ENCODE measurements around the gene GNG2.

Gene GNG2

DNA sequence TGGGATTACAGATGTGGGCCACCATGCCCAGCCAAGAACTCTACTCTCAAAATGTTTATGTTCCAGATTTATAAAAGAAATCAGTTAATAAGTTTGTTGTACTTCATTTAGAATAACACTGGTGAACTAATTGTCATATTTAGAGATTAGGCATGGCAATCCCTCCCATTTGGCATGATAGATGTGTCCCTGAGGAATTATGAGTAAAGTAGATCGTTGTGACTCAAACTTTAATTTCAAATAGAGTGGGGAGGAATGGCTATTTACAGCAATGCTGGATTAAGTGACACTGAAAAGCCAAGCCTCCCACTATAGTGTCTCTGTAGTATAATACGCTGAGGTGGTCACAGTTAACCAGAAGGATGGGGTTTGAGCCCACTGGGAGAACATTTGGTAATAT lies 89.6 kb downstream of the GNG2 start:
- DNase-seq = no peak

DNA sequence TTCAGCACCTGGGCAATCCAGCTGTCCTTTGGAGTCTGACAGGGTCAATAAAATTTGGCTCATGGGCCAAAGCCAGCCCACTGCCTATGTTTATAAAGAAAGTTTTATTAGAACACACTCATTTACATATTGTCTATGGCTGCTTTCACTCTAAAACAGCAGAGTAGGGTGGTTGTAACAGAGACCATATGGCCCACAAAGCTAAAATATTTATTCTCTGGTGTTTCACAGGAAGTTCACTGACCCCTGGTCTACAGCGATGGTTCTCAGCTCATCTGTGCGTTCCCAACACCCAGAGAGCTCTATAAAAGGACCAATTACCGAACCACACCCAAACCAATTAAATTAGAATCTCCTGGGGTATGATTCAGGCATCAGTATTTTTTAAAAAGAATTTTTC lies 91.2 kb downstream of the GNG2 start:
- DNase-seq = no peak

GRCh38 chr14:51954031-51954430 lies 93.6 kb downstream of the GNG2 start:
- DNase-seq = no peak

DNA sequence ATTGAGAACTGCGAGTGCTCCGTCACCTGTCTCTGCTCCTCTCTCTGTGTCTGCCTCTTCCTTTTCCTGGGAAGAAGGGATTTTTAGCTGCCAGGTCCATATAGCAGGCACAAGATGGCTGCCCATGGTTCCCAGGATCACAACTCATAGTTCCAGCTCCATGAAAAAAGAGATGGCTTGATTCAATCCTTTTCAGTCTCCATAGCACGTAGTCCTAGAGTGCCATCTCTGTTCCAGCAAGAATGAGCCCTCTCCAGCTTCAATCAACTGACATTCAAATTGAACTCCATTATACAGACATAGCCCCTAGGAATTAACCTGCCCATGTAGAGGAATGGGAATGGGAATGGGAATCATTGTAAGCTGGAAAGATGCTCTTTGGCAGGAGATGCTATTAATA lies 94.2 kb downstream of the GNG2 start:
- DNase-seq = peak; percentile 18

- no peak for DNase-seq
Measured at GRCh38 chr14:51957950-51958349, 97.5 kb downstream of the GNG2 start.

DNA sequence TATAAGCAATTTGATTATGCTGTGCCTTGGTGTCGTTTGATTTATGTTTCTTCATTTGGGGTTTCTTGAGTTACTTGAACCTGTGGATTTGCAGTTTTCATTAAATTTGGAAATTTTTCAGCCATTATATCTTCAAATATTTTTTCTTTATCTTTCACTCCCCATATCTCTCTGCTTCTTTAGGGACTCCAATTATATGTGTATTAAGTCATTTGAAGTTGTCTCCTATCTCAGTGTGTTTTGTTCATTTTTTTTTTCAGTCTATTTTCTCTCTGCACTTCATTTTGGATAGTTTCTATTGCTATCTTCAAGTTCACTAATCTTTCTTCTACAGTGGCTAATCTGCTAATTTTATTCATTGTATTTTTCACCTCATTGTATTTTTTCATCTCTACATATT lies 99.5 kb downstream of the GNG2 start:
- DNase-seq = no peak

GRCh38 chr14:51960866-51961265 lies 100.5 kb downstream of the GNG2 start:
- no peak for DNase-seq

- no peak for DNase-seq
Measured at GRCh38 chr14:51962711-51963110, 102.3 kb downstream of the GNG2 start.

DNA sequence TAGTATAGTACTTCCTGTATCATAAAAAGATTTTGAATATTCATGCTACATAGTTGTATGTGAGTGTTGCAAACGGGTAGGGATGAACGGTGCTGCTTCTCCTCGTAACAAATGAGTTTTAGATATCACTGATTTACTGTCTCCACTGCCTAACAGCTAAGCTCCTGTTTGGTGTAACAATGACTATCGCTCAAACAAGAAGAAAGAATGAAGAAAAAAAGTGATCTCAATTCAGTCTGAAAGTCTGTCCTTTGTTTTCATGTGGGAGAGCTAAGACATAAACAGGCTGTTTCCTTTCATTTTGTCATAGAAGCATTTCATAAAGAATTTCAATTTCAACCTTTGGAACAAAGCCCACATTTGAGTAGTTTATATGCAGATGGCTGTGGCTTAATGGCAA lies 102.9 kb downstream of the GNG2 start:
- DNase-seq = no peak

GRCh38 chr14:51967521-51967920 lies 107.1 kb downstream of the GNG2 start:
- DNase-seq = no peak

DNA sequence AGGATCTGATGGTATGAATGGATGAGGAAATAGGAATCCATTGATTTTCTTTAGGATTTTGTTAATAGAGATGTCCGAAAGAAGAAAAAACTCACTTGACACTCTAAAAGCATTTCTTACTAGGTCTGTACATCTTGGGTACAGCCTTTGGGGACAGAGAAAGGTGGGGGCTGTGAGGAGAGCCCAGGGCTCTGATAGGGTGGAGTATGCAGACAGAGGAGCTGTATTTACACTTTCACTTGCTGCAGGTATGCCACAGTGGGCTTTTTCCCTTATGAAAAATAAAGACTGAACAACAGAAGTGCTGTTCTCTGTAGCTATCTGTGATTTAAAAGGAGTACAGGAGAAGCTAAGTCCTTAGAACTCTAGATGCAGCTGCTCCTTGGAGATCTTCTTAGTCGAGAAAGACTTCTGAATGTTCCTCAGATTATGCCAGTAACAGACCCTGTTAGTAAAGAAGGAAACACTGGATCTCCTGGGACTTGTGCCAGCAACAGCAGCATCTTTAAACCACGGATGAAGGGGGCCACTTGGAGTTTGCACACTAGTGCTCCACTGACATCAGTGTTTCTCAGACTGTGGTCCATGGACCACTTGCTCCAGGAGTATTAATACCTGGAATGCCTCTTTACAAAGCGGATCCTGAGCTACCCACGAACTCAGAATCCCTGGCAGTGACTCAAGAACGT lies 109.6 kb downstream of the GNG2 start:
- no peak for DNase-seq

DNA sequence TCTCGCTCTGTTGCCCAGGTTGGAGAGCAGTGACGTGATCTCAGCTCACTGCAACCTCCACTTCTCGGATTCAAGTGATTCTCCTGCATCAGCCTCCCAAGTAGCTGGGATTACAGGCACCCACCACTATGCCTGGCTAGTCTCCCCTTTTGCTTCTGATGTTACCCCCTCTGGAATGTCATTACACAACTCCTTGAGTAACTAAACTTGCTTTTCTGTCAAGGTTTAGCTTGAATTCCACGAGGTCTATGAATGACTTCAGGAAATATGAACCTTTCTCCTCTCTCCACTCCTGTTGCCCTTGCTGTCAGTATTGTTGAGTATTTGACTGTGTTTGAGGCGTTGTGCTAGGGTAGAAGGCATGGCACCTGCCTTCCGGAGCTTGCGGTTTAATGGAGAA lies 112.2 kb downstream of the GNG2 start:
- DNase-seq = no peak

DNA sequence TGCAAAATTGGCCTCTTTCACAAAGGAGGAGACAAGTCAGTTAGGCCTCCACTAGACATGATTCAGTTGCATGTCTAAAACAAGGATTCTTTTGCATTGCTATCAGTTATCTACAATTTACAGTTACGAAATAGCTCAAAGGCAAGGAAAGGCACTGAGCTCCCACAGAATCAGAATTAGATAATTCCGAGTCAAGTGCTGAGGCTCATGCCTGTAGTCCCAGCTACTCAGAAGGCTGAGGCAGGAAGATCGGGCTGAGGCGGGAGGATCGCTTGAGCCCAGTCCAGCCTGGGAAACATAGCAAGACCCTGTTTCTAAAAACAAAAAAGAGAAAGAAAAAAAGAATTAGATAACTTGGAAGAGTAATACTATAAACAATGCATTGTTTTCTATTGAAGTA lies 116.7 kb downstream of the GNG2 start:
- DNase-seq = no peak

- DNase-seq = no peak
Measured at GRCh38 chr14:51978681-51979085, 118.3 kb downstream of the GNG2 start.

- DNase-seq = peak; percentile 83
Measured at GRCh38 chr14:51979088-51979709, 118.8 kb downstream of the GNG2 start.

DNA sequence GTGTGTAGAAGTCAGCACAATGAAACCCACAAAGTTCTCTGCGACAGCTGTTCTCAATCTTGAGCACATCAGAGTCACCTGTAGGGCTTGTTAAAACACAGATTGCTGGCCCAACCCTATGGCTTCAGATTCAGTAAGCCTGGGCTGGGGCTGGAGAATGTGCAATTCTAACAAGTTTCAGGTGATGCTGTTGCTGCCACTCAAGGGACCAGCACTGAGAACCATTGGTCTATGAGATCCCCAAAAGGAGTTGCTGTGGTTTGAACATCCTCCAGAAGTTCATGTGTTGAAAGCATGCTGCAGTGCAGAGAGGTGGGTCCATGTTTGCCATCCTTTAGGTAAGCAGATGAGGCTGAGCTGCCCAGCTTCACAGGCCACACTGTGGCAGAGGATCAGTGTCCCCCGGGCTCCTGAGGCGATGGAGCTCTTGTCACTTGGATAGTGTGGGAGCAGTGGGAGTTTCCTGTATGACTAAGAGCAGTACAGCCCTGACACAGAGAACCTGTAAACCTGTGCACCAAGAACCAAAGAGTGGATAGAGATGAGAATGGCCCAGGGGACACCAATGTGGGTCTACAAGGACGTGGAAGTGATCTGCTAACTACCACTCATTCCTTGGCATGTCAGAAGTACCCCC lies 120.9 kb downstream of the GNG2 start:
- no peak for DNase-seq

GRCh38 chr14:51988221-51988620 lies 127.8 kb downstream of the GNG2 start:
- no peak for DNase-seq

GRCh38 chr14:51989293-51990234 lies 129.2 kb downstream of the GNG2 start, which contains the start of gene RTRAF:
RTRAF (plus strand) TSS chr14:51989546; CDS start chr14:51989640, 94 bp downstream.
- DNase-seq = peak; percentile 92

GRCh38 chr14:51990488-51990887 lies 130.1 kb downstream of the GNG2 start:
- no peak for DNase-seq

- no peak for DNase-seq
Measured at GRCh38 chr14:51993285-51993920, 133.0 kb downstream of the GNG2 start.

DNA sequence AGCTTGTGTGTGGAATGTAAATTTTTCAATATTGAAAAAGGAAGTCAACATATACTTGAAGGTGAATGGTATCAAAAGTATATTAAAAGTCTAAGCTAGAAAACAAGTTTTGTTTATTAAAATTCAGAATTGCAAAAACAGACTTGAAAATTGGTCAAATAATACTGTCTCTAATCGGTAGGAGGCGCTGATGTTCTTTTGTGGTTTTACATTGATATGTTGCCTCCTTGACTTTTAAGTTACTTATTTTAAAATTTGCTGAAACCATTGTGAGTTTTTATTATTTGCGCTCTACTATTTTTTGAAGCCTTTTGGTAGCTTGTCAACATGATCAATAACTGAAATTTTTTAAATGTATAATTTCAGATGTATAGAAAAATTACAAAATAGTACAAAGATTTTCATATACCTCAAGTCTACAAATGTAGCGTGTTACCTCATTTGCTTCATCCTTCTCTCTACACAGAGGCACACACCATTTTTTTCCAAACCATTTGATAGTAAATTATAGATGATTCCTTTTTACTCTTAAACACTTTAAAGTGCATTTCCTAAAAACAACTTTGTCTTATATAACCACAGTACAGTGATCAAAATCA lies 135.8 kb downstream of the GNG2 start:
- peak; percentile 66 for DNase-seq

DNA sequence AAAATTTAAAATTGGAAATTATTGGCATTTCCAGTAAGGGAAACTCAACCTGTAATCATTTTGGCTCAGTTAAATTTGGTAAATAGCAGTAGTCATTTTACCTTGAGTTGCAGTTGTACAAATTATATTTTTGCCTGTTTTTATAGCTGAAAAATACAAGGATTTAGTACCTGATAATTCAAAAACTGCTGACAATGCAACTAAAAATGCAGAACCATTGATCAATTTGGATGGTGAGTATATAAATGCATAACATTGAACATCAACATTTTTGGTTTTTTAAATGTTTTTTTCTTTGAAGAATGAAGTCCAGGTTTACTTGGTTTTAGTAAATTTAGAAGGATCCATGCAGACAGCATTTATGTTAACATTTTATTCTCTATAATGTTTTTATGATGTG lies 137.9 kb downstream of the GNG2 start:
- DNase-seq = no peak

Data from CD4-positive, alpha-beta T cell treated with Interleukin-10 for 1 hour (primary cell).